GM12865 (cell line): ENCODE measurements around the gene L3MBTL1.

Source experiments
- DNase-seq: peaks from one replicate; pipeline ENCODE4 v3.0.0; 2010; ENCODE audit warnings: low read depth
- H3K4me3 ChIP-seq: 2 replicates; pipeline ENCODE4 v1.5.1; 2011; ENCODE audit warnings: mild to moderate bottlenecking, low read depth, low read length, control low read depth
- TF ChIP-seq, protein P1 (sequence below): IDR thresholded peaks from 2 replicates; pipeline ENCODE4 v1.5.1; 2011; ENCODE audit warnings: low read length, control low read depth, low read depth, inconsistent platforms; ENCODE audit not compliant: insufficient read depth; ENCODE audit errors: missing control alignments

Gene L3MBTL1

DNA sequence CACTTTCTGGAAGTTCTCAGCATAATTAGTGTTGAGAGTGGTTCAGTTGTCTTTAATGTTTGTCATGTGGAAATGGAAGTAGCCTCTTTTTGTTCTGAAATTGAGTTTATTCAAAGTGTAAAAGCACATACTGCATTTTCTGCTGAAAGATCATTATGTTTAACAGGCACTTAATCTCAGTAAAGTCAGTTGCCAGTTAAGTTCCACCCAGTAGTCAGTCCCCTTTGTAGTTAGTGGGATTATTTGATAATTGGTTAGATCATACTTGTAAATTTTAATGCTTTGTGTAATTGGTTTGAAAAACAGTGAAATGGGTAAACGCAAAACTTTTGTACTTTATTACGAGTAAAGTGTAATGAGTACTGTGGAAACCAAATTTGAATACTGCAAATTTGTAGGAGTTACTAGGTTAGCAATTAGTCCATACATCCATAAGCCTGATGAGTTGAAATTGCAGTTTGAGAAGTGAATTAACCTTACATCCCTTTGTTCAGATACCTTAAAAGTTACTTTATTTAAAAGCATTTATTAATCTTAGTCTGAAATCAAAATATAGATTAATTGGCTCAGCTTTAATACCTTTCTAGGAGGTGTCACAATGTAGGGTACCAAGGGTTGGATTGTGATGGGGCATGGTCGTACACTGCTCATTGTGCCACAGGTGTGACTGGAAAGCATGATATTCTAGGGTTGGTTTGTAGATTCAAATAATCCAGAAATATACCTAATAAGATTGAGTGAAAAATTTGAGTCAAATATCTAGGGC, 45.4 kb upstream of the L3MBTL1 start:
- TF ChIP-seq, protein P1, sequence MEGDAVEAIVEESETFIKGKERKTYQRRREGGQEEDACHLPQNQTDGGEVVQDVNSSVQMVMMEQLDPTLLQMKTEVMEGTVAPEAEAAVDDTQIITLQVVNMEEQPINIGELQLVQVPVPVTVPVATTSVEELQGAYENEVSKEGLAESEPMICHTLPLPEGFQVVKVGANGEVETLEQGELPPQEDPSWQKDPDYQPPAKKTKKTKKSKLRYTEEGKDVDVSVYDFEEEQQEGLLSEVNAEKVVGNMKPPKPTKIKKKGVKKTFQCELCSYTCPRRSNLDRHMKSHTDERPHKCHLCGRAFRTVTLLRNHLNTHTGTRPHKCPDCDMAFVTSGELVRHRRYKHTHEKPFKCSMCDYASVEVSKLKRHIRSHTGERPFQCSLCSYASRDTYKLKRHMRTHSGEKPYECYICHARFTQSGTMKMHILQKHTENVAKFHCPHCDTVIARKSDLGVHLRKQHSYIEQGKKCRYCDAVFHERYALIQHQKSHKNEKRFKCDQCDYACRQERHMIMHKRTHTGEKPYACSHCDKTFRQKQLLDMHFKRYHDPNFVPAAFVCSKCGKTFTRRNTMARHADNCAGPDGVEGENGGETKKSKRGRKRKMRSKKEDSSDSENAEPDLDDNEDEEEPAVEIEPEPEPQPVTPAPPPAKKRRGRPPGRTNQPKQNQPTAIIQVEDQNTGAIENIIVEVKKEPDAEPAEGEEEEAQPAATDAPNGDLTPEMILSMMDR, result no peak
- H3K4me3 ChIP-seq, result no peak overlapping the region
- no peak for DNase-seq

DNA sequence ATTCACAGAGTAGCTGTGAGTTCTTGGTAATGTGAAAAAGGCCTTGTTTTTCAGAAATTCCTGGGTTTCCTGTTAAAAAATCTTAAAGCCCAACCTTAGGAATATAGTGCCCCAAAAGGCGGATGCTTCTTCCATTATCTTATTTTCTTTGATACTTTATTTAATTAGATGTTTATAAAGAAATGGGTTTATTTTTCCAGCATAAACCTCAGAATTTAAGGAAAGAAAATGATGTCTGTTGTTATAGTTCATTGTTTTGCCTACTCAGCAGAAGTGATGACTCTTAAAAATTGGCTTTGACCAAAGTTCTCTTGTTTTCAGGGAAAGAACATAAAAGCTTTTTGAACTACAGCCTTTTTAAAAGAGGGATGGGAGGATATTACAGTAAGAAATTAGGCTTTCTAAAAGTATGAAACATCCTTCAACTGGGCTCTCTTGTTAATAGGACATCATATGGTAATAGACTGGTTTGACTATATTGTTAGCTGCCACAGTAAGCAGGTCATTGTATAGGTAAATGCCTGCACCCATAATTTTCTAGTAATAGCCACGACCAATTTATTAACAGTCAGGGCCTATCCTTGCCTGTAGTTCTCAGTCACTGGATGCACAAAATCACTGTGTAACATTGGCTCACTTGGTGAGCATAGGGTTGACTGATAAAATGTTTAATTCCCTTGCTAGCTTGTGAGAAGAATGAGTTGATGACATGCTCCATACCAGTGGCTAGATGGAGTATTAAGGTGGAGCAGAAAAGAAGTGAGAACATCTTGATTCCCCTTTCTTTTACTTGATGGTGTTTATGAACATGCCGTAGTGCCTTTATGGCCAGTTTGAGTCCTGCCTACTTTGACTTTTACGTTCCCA, 44.6 kb upstream of the L3MBTL1 start:
- no peak overlapping the region for H3K4me3 ChIP-seq
- TF ChIP-seq, protein P1, result no peak
- no peak for DNase-seq

DNA sequence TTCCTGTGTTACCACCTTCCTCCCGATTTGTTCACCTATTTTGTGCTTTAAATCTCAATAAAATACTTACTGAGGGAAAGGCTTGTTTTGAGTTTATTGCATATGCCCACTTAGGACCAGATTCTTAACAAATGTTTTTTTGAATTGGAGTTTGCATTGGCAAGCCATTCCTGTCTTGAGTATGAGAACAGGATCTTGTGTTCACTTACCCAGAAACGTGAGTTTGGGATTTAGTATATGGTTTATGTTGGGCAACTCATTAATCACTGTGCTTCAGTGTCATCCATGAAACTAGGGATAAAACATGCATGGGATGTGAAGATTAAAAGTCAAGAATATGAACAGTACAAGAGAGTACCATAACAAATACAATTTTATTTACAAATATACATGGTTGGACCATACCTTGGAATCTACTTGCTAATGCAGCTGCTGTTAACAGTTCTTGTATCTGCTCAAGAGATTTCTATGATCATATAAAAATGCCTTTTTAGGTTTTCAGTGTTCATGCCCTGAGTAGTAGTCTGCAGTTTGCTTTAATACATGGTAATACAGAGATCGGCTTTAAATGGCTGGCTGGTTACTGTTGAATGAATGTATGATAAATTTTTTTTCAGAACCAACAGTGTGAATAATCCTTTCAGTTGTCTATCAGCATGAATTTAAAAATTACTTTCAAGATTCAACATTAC, 43.8 kb upstream of the L3MBTL1 start:
- TF ChIP-seq, protein P1, result no peak
- no peak for DNase-seq
- no peak overlapping the region for H3K4me3 ChIP-seq

DNA sequence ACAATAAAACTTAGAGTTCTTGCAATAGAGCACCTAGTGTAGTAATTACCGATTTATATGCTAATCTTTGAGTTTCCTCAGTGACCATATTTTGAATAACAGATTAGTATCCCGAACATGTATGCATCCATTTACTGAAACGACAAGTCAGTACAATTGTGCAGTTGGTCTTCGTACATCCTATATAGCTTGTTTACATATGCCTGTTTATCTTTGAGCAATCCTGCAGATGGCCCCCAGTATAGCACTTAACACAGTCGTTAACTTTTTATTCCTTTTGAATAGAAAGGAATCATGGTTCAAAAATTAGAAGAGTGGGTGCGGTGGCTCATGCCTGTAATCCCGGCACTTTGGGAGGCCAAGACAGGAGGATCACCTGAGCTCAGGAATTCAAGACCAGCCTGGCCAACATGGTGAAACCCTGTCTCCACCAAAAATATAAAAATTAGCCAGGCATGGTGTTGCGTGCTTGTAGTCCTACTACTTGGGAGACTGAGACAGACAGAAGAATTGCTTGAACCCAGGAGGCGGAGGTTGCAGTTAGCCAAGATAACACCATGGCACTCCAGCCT, 43.2 kb upstream of the L3MBTL1 start:
- no peak overlapping the region for H3K4me3 ChIP-seq
- DNase-seq, result no peak
- TF ChIP-seq, protein P1, result no peak

DNA sequence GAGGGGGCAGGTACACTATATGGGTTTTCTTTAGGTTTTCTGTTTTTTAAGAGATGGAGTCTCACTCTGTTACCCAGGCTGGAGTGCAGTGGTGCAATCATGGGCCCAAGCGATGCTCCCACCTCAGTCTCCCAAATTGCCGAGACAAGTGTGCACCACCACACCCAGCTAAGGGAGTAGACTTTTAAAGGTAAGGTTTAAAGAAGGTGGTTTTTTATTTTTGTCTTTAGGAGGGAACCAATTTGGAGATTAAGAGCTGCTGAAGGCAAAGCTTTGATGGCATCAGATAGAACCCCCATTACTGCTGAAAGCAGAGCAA, 41.9 kb upstream of the L3MBTL1 start:
- no peak overlapping the region for H3K4me3 ChIP-seq
- DNase-seq, result no peak
- TF ChIP-seq, protein P1, result no peak

DNA sequence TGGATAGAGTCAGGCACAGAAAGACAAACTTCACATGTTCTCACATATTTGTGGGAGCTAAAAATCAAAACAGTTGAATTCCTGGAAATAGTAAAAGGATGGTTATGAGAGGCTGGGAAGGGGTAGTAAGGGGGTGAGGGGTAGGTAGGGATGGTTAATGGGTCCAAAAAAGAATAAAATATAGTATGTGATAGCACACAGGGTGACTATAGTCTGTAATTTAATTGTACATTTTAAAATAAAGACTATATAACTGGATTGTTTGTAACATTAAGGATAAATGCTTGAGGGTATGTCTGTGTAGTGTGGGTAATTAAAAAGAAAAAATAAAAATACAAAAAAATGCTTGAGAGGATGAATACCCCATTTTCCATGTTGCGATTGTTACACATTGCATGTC, 39.9 kb upstream of the L3MBTL1 start:
- no peak for DNase-seq
- TF ChIP-seq, protein P1, result no peak
- no peak overlapping the region for H3K4me3 ChIP-seq
